ENCODE measurements around the gene ARHGEF18.

DNA sequence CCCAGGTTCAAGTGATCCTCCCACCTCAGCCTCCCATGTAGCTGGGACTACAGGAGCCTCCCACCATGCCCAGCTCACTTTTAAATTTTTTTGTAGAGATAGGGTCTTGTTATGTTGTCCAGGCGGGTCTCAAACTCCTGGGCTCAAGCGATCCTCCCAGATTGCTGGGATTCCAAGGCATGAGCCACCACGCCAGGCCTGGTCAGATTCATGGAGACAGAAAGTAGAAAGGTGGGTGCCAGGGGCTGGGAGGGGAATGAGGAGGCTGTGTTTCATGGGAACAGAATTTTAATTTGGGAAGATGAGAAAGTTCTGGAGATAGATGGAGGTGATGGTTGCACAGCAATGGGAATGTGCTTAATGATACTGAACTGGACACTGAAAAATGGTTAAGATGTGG, 22.3 kb downstream of the ARHGEF18 start:
- TF ChIP-seq POLR2A (IDR thresholded peaks at IDR 0.05; ENCODE audit: low read depth, low read length) (no peak), POLR2AphosphoS5 (IDR thresholded peaks at IDR 0.05; ENCODE audit: insufficient read depth, low read depth, low read length) (no peak), GATA2 (IDR thresholded peaks at IDR 0.05; ENCODE audit: insufficient read depth, insufficient read length, low read depth, low read length) (no peak), JUN (IDR thresholded peaks at IDR 0.05; ENCODE audit: borderline replicate concordance, insufficient read depth, insufficient read length, low read depth) (no peak)
- TF ChIP-seq, protein P1, sequence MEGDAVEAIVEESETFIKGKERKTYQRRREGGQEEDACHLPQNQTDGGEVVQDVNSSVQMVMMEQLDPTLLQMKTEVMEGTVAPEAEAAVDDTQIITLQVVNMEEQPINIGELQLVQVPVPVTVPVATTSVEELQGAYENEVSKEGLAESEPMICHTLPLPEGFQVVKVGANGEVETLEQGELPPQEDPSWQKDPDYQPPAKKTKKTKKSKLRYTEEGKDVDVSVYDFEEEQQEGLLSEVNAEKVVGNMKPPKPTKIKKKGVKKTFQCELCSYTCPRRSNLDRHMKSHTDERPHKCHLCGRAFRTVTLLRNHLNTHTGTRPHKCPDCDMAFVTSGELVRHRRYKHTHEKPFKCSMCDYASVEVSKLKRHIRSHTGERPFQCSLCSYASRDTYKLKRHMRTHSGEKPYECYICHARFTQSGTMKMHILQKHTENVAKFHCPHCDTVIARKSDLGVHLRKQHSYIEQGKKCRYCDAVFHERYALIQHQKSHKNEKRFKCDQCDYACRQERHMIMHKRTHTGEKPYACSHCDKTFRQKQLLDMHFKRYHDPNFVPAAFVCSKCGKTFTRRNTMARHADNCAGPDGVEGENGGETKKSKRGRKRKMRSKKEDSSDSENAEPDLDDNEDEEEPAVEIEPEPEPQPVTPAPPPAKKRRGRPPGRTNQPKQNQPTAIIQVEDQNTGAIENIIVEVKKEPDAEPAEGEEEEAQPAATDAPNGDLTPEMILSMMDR (IDR thresholded peaks at IDR 0.05; ENCODE audit: extremely low read depth in 1 of 2, insufficient read depth in 1 of 2, low read depth in 1 of 2, low read length in 2 of 2) = no peak
- TF ChIP-seq, protein P2, sequence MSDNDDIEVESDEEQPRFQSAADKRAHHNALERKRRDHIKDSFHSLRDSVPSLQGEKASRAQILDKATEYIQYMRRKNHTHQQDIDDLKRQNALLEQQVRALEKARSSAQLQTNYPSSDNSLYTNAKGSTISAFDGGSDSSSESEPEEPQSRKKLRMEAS (IDR thresholded peaks at IDR 0.05; ENCODE audit: insufficient read depth, insufficient read length) = no peak
